AG04449 (cell line): ENCODE data around the gene ANTKMT.

Experiments
- CTCF ChIA-PET: fragments of 350-600 bp; formaldehyde crosslinking; extraction: SDS; loops from one replicate; lab custom pipeline; 2021; ENCODE audit warnings: antibody characterized with exemption; lab: Yijun Ruan, JAX
- POLR2A ChIA-PET: fragments of 400-600, 350-600 bp; formaldehyde crosslinking; extraction: SDS; loops from one replicate; lab custom pipeline; 2020; ENCODE audit warnings: antibody characterized with exemption, inconsistent platforms; lab: Yijun Ruan, JAX
- DNase-seq: peaks from one replicate; pipeline ENCODE4 v3.0.0-alpha.2; 2010; ENCODE audit warnings: low read depth, low spot score
- H3K4me3 ChIP-seq: 2 replicates; pipeline ENCODE4 v1.5.1; 2011; ENCODE audit warnings: low read depth, mild to moderate bottlenecking, control low read depth, low read length
- CTCF ChIP-seq: IDR thresholded peaks from one replicate; pipeline ENCODE4 v1.5.1; 2011; ENCODE audit warnings: mild to moderate bottlenecking, moderate library complexity, low read length, control low read depth, inconsistent platforms; ENCODE audit not compliant: insufficient read depth; ENCODE audit errors: missing control alignments

ANTKMT gene

GRCh38 chr16:720990-721764 is at the start of gene ANTKMT:
Gene ANTKMT, plus strand, starts transcription at chr16:721146. Its CDS starts 129 bp downstream, at chr16:721275.
- DNase-seq, result no peak
- CTCF ChIA-PET, result interaction anchor here (0.8 to 3.4 kb wide), 14 partner anchors 9 to 335 kb away, joined by 3 to 25 read pairs (median 6); partner anchors contain the start of gene CIAO3
- POLR2A ChIA-PET, result interaction anchor here (0.7 to 1.5 kb wide), 4 partner anchors 9 to 35 kb away, joined by 3 to 7 read pairs (median 4); no protein-coding TSS in a partner anchor
- H3K4me3 ChIP-seq, result peak within 1 kb of the TSS; percentile 75
- TF ChIP-seq CTCF, result no peak

DNA sequence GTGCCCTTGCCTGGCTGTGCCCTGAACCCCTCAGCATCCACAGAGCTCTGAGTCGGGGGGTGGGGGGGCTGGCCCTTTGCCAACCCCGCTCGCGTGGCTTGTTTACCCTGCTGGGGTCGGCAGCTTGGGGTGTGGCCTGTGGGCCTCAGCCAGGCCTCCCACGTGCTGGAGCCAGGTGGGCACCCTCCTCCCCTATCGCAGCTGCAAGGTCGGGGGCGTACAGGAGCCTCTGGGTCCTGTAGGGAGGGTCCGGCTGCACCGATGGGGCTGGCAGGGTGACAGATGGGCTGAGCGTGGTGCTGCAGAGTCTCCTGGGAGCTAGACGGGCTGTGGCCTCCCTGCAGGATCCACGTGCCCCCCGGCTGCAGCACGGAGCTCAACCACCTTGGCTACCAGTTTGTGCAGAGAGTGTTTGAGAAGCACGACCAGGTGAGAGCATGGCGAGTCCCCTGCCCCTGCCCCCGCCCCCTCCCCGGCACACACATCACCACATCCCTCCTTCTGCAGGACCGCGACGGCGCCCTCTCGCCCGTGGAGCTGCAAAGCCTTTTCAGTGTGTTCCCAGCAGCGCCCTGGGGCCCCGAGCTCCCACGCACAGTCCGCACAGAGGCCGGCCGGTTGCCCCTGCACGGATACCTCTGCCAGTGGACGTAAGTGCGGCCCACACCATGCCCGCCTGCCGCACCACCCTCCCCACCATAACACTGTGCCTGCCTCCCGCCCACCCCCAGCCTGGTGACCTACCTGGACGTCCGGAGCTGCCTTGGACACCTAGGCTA is 49.4 kb upstream of the ANTKMT start:
- H3K4me3 ChIP-seq, result no peak overlapping the region
- ChIA-PET POLR2A (interaction anchor here (0.6 to 0.9 kb wide), 2 partner anchors 9 to 101 kb away, joined by 3 read pairs; partner anchors contain the start of gene STUB1), CTCF (interaction anchor here (0.9 to 1.2 kb wide), 3 partner anchors 10 to 49 kb away, joined by 3 to 4 read pairs (median 3); partner anchors contain the start of gene ANTKMT)
- no peak for DNase-seq
- TF ChIP-seq CTCF, result no peak

DNA sequence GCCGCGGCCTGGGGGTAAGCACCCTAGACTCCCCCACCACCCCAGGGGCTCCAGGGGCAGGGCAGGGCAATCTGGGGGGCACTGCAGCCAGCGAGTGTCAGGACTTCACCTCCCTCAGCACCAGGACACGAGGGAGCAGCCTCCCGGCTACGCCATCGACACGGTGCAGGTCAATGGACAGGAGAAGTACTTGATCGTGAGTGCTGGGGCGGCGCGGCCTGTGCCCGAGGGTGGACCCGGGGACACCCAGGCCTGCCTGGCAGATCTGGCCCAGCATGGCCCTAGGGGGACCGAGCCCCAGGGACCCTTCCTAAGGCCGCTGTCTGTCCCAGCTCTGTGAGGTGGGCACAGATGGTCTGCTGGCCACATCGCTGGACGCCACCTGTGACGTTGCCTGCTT is 48.6 kb upstream of the ANTKMT start:
- CTCF ChIA-PET, result interaction anchor here (0.6 to 1.2 kb wide), 2 partner anchors 12 to 48 kb away, joined by 3 read pairs; partner anchors contain the start of gene ANTKMT
- DNase-seq, result no peak
- POLR2A ChIA-PET, result no interaction called here
- no peak for TF ChIP-seq CTCF
- no peak overlapping the region for H3K4me3 ChIP-seq

- CTCF ChIA-PET, result interaction anchor here (0.6 kb wide), 1 partner anchor 13 kb away, joined by 3 read pairs; no protein-coding TSS in a partner anchor
- POLR2A ChIA-PET, result no interaction called here
- H3K4me3 ChIP-seq, result no peak overlapping the region
- TF ChIP-seq CTCF, result no peak
- no peak for DNase-seq
Measured at GRCh38 chr16:672851-673250, 48.1 kb upstream of the ANTKMT start.

DNA sequence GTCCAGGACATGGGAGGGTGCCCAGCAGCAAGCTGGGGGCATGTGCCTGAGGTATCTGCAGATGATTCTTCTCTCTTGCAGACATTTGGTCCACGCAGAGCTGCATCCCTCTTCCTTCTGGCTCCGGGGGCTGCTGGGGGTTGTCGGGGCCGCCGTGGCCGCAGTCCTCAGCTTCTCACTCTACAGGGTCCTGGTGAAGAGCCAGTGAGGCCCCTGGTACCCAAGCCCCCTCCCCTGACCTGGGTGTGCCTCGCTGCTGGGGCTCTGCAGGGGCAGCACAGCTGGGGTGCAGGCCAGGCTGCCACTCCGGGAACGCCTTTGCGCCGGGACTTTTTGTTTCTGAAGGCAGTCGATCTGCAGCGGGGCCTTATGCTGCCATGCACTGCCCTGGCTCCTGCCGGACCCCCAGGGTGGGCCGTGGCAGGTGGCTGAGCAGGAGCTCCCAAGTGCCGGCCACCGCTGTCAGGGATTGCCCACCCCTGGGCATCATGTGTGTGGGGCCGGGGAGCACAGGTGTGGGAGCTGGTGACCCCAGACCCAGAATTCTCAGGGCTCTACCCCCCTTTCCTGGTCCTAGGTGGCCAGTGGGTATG is 47.5 kb upstream of the ANTKMT start:
- H3K4me3 ChIP-seq, result no peak overlapping the region
- POLR2A ChIA-PET, result no interaction called here
- DNase-seq, result no peak
- TF ChIP-seq CTCF, result no peak
- CTCF ChIA-PET, result no interaction called here
